Right ventricle myocardium inferior (tissue), 1 donor: ENCODE results near the gene HMGA1. TPM values are rescaled to one million over a fixed set of nuclear protein-coding genes. Genes with fewer than 3 reads are reported as not detected.
A peak's percentile ranks its signal among the peaks of the same experiment; 100 is the strongest.

Experiments
- ATAC-seq: fragments of 200-7000 bp; cut with Tn5 transposase; one replicate; pipeline ENCODE4 v1.9.1; 2020; ENCODE audit warnings: mild to moderate bottlenecking, moderate library complexity
- DNase-seq: peaks from one replicate; pipeline ENCODE4 v3.0.0; 2021; ENCODE audit errors: missing footprints
- intact Hi-C: fragments of 100-400 bp; cut with DNase I; formaldehyde crosslinking; loops from one replicate; pipeline ENCODE4 v1.11.0; 2022
- long read RNA-seq: library from polyadenylated mRNA; unstranded; transcript quantifications from one replicate; pipeline ENCODE4 v2.0.0, GENCODE V29; 2021
- total RNA-seq: library from RNA; stranded (reverse); fragmentation: NEBNext Ultra II Directional; extraction: Animal tissue kit (Norgen Biotek cat#: 25700); gene quantifications from one replicate; pipeline ENCODE4 v1.2.1, GENCODE V29; 2021
- donor health status: DM: no; HTN: yes; CAD: no; lungs with severe emphysema.

The HMGA1 gene, protein sequence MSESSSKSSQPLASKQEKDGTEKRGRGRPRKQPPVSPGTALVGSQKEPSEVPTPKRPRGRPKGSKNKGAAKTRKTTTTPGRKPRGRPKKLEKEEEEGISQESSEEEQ
- 44.4 TPM for total RNA-seq
- long read RNA-seq, transcript HMGA1-205 (5 exons, 2,159 nt) = minor isoform, 5 of 37 reads
- long read RNA-seq, transcript HMGA1-204 (6 exons, 1,887 nt) = minor isoform, 5 of 37 reads
- long read RNA-seq, transcript HMGA1-201 (6 exons, 1,920 nt) = major isoform, 10 of 37 reads
- long read RNA-seq, partial matches to known transcripts = 13 of 37 reads
- long read RNA-seq, other reads (novel, unspliced or antisense) = 4 of 37 reads

DNA sequence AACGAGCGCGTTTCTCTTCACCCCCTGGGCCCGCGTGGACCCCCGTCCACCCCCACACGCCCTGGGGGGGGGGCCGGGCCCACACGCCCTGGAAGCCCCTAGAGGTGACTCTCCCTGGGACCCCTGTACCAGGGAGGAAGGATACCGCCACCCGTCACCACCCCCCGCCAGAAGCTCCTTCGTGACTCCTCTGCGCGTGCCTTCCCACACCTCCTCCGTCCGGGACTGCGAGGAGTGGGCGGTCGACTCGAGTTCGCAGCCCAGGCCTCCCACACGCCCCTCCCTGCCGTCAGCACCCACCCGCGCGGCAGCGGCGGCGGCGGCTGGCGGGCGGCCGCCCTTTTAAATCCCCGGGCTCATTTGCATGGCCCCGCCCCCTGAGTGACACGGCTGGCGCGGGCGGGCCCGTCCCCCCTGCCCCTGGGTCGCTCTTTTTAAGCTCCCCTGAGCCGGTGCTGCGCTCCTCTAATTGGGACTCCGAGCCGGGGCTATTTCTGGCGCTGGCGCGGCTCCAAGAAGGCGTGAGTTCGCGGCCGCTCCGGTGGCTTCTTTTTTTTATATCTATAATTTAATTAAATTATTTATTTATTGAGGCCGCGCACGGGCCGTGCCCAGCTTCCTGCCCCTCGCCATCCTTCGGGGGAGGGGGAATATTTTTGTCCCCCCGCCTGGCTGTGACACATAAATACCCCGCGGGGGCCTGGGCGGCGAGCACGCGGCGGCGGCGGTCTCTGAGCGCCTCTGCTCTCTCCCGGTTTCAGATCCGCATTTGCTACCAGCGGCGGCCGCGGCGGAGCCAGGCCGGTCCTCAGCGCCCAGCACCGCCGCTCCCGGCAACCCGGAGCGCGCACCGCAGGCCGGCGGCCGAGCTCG is at the start of gene HMGA1:
HMGA1 (plus strand) TSS at position 431 of the 873 bp plus-strand sequence. CDS start 3,908 bp downstream, outside the sequence.
- ATAC-seq = peak; percentile 95
- peak; percentile 96 for DNase-seq
- intact Hi-C loops = no loop called here

DNA sequence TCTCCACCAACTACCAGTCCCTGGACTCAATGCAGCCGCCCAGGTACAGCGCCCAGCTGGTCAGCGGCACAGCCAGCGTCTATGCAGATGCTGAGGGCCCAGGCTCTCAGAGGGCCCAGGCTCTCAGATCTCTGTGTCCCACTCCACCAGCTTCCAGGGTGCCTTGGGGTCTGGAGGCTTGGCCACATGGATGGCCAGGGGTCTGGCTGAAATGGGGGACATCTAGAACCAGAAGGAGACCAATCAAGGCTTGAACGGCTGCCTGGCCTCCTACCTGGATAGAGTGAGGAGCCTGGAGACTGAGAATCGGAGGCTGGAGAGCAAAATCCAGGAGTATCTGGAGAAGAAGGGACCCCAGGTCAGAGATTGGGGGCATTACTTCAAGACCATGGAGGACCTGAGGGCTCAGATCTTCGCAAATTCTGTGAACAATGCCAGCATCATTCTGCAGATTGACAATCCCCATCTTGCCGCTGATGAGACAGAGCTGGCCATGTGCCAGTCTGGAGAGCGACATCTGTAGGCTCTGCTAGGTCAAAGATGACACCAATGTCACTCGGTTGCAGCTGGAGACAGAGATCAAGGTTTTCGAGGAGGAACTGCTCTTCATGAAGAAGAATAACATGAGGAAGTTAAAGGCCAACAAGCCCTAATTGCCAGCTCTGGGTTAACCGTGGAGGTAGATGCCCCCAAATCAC is 46.7 kb upstream of the HMGA1 start:
- intact Hi-C loops = loop anchor here (10.0 kb wide), 1 partner anchor 415 kb away; no protein-coding TSS in a partner anchor
- peak; percentile 74 for DNase-seq
- ATAC-seq = no peak

DNA sequence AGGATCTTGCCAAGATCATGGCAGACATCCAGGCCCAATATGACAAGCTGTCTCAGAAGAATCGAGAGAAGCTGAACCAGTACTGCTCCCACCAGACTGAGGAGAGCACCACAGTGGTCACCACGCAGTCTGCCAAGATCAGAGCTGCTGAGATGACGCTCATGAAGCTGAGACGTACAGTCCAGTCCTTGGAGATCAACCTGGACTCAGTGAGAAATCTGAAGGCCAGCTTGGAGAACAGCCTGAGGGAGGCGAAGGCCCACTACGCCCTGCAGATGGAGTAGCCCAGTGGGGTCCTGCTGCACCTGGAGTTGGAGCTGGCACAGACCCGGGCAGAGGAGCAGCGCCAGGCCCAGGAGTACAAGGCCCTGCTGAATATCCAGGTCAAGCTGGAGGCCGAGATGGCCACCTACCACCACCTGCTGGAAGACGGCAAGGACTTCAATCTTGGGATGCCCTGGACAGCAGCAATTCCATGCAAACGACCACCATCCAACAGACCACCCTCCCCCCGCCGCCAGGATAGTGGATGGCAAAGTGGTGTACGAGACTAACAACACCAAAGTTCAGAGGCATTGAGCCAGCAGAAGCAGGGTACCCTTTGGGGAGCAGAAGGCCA is 46.1 kb upstream of the HMGA1 start:
- intact Hi-C loops = loop anchor here (10.0 kb wide), 1 partner anchor 414 kb away; no protein-coding TSS in a partner anchor
- DNase-seq (no peak), ATAC-seq (no peak)

DNA sequence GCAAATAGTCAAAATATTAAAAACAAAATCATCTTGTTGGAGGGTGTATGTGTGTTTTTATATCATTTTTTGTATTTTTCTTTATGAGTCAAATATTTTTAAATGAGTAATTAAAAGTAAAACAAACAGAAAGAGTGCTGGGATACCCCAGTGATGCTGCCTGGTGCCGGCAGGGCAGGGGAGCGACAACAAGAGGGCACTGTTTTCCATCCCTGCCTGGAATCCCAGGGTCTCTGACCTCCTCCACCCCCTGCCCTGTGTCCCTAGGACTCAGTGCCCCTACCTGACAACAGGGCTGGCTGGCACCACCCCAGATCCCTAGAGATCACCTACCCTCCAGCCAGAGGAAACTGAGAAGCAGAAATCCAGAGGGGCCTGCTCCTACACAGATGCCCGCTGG is 41.9 kb upstream of the HMGA1 start:
- intact Hi-C loops = loop anchor here (10.0 kb wide), 1 partner anchor 410 kb away; no protein-coding TSS in a partner anchor
- ATAC-seq = no peak
- no peak for DNase-seq

DNA sequence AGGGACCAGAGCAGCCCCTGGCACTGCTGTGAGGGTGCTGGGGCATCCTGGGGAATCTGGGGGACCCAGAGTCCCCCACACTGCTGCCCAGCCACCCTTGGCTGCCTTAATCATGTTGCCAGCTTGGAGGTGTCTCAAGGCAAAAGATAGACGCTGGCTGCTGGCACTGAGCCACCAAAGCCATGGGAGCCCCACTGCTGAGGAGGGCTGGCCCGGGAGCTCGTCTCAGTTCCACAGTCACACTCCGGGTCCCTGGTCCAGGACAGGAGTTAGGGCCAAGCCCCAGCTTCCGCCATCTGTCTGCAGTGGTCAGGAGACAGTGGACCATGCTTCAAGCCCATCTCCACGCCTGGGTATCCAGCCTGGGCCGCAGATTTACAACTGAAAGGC is 41.0 kb upstream of the HMGA1 start:
- ATAC-seq = no peak
- no peak for DNase-seq
- intact Hi-C loops = loop anchor here (1.0 to 10.0 kb wide), 4 partner anchors 43 to 409 kb away; partner anchors contain the start of gene SMIM29

DNA sequence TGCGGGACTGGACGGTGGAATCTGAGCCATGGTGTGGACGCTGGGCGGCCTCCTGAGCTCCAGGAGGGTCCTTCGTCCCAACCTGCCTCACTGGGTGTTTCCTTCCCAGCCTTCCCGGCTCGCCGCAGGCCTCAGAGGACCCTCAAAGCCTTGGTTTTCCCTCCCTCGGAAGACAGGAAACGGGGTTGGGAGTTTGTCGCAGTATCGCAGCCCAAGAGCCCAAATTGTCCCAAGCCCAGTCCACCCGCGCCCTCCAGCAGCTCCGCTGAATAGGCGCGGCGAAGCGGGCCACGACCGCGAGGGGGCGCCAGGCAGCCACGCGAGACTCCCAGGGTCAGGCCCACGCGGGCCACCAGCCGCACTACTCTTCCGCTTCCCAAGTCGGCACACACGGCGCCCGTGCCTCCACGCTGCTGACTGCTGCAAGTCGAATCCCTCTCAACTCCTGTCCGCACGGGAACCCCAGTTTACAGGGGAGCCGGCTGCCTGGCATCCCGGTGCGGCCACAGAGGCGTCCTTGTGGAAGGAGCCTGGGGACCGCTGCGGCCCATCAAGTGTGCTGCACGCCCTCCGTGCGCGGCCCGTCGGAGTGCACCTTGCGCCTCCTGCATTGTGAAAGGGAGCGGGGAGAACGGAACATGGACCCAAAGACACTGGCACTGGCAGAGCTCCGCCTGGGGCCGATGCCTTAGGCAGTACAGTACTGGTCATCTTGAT is 40.4 kb upstream of the HMGA1 start:
- ATAC-seq = peak; percentile 99
- intact Hi-C loops = loop anchor here (1.0 to 10.0 kb wide), 4 partner anchors 43 to 409 kb away; partner anchors contain the start of gene SMIM29
- DNase-seq = peak; percentile 97

DNA sequence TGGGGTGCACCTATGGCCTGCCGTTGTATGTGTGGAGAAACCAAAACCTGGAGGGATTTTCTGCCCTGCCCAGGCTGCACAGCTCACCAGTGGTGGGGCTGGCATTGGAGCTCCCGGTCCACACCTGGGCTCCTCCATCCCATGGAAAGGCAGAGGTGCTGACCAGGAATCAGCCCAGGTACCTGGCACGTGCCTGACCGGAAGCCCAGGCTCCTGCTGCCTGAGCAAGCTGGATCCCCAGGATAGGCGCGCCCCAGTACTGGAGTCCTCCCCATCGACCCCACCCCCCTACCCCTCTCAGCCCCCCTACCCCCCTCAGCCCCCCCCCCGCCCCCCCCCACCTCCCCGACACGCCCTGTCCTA is 39.9 kb upstream of the HMGA1 start:
- no peak for DNase-seq
- peak; percentile 10 for ATAC-seq

DNA sequence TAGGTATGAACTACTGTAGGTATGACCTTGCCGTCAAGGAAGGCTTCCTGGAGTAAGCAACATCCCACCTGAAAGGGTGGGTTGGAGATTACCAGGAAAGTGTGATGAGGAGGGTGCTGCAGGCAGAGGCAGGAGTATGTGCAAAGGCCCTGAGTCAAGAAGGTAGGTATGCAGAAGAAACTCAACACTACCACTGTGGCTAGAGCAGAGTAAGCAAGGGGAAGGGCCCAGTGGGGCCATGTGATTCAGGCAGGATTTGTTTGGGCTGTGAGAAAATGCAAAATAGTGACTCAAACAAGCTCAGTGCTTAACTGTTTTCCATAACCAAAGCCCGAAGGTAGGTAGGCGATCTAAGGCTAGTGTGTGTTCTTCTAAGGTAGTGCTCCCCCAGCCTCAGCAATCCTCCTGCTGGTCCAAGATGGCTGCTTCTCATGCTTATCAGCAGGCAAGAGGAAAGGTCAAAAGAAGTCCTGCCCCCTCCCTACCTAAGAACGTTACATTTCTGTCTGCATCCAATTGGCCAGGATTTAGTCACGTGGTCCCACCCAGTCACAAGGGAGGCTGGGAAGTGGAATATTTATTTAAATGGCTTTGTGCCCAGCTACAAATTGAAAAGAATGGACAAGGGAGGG is 36.2 kb upstream of the HMGA1 start:
- intact Hi-C loops = no loop called here
- no peak for ATAC-seq
- no peak for DNase-seq

More for the DNA sequence above, 39.9 kb upstream of the HMGA1 start:
- intact Hi-C loops = loop anchor here (1.0 to 10.0 kb wide), 4 partner anchors 42 to 408 kb away; partner anchors contain the start of gene SMIM29

DNA sequence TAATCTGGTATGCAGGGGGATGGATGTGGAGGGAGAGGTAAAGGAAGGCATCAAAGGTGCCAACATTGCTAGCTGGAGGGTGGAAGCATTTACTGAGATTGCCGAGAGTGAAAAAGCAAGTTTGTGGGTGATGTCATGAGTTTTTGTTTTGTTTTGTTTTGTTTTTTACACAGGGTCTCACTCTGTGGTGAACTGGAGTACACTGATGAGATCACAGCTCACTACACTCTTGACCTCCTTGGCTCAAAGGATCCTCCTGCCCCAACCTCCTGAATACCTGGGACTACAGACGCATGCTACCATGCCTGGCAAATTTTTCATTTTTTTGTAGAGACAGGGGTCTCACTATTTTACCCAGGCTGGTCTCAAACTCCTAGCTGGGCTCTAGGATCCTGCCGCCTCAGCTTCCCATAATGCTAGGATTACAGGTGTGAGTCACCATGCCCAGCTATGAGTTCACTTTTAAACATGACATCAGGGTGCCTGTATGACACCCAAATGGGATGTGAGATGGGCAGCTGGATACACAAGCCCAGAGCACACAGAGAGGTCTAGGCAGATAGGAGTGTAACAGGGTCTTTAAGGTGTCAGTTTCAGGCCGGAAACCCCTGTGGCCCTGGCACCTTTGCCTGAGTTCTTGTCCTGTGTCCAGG is 35.1 kb upstream of the HMGA1 start:
- DNase-seq (no peak), ATAC-seq (no peak)
- intact Hi-C loops = no loop called here

DNA sequence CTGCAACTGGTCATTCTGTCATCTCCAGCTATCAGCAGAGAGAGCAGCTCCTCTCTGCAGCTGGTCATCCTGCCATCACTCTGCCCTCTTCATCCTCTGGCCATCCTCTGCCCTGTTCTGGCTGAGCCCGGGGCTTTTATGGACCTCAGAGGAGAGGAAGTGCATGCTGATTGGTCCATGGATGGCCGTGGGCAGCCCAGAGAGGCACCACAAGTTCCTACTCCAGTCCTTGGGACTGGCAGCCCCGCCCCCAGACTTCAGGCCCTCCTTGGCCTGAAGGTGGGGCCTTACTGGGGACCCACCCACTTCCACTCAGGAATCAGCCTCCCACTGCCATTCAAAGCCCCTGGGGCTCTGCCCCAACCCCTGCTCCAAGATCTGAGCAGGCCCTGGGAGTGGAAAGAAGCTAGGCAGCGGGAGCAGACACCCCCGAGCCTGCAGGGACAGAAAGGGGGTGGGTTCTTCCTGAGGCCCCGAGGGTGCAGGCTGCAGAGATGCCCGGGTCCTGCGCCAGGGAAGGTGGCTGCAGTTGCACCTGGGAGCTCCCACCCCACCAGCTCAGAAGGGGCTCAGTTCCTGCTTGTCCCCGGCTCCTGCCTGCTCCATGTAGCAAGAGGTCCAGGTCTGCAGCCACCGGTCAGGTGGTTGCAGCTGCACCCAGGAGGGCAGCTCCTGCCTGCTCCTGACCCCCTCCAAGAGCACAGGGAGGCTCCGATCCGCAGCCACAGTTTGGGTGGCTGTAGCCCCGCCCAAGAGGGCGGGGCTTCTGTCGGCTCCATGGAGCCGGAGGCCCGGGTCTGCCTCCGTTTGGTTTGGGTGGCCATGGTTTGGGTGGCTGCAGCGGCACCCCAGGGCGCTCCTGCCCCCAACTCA is 34.1 kb upstream of the HMGA1 start:
- DNase-seq (no peak), ATAC-seq (peak; percentile 20)

DNA sequence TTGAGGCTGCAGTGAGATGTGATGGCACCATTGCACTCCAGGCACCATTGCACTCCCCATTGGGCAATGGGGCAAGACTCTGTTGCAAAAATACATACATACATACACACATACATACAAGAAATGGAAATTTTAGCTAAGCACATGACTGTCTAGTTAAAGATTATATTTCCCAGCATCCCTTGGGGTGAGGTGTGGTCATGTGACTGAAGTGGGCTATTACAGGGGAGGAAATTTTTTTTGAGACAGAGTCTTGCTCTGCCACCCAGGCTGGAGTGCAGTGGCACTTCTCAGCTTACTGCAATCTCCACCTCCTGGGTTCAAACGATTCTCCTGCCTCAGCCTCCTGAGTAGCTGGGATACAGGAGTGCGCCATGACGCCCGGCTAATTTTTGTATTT is 32.0 kb upstream of the HMGA1 start:
- no peak for DNase-seq
- ATAC-seq = no peak
- intact Hi-C loops = no loop called here

More for the DNA sequence above, 34.1 kb upstream of the HMGA1 start:
- intact Hi-C loops = no loop called here

DNA sequence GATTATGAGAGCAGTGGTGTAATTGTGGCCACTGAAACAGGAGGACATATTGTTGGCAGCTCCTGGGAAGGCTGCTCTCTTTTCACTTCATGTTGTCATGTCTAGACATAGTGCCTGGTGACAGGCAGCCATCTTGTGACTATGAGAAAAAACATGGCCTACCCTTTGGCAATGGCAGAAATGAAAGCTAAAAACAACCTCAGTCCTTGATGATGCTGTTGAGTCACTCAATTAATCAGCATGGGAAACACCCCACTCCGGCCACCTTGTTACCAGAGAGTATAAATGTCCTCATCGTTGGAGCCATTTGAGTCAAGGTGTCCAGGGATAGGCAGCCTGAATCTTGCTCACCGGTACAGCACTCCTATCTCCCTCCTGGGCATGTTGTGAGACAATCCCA is 31.2 kb upstream of the HMGA1 start:
- no peak for DNase-seq
- ATAC-seq = no peak
- intact Hi-C loops = no loop called here

DNA sequence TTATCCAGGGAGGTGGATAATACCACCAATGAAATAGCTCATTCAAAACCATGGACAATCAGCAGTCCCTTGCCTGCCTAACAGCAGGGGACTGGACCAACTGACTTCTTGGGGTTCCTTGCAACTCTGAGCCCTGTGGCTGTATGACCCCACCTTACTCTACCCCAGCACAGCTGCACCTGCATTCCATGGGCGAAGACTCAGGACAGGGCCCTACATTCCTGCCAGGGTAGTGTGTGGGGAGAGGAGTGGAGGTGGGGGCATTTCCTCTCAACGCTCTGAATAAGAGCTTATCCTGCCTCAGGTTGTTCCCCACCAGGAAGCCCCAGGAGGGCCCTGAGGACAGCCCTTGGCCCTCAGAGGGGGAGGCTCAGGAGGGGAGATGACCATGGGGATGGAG is 30.8 kb upstream of the HMGA1 start:
- DNase-seq (no peak), ATAC-seq (no peak)
- intact Hi-C loops = no loop called here

DNA sequence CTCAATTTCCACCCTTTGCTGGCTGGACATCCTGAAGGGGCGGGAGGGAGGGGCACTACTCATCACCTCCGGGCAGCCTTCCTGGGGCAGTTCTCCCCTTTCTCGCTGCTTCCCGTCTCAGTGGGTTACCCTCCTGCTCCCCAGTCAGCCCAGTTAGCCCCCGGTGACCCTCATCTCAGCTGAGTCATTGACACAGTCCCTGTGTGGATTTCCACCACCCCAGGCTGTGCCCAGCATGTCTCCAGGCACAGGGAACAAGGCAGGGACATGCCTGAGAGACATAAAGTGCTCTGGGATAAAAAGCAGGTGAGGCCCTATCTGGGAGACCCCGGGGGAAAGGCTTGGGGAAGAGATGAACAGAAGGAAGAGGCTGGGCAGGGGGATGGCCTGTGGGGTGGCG is 29.9 kb upstream of the HMGA1 start:
- intact Hi-C loops = no loop called here
- DNase-seq (no peak), ATAC-seq (no peak)

DNA sequence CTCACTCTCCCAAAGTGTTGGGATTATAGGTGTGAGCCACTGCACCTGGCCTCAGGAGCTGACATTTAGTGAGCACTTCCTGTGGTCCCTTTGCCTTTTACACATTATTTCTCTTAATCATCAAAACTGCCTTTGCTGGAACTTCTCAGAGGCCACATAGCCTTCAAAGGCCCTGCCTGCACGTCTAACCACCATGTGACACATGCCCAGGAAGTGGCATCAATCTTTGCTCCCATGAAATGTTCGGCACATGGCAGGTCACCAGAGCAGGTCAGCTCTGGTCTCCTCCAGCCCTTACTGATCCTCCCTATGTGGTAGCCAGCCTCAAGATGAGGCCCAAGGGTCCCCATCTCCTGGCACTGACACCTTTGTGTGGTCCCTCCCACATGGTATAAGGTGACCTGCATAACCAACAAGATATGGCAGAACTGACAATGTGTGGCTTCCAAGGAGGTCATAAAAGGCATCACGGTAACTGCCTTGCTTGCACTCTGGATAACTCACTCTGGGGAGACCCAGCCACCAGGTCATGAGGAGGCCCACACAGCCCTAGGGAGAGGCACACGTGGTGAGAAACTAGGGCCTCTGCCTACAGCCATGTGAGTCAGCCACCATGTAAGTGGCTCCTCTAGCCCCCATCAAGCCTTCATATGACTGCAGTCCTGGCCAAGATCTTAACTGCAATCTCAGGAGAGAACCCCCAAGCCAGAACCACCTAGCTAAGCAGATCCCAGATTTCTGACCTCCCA is 28.8 kb upstream of the HMGA1 start:
- intact Hi-C loops = no loop called here
- DNase-seq (no peak), ATAC-seq (no peak)

DNA sequence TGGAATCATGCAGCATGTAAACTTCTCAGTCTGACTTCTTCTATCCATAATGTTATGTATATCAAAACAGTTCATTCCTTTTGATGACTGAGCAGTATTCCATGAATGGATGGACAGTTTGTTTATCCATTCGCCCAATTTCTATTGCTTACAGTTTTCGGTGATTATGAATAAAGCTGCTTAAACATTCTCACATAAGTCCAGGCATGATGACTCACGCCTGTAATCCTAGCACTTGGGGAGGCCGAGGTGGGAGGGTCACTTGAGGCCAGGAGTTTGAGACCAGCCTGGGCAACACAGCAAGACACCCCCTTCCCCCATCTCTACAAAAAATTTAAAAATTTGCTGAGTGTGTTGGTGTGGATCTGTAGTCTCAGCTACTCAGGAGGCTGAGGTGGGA is 22.9 kb upstream of the HMGA1 start:
- ATAC-seq = no peak
- DNase-seq = no peak
- intact Hi-C loops = no loop called here
